Fibroblast of lung (primary cell): ENCODE data around the gene YEATS4. TPM values are rescaled to one million over a fixed set of nuclear protein-coding genes. Genes with fewer than 3 reads are reported as not detected.

Experiments used
- DNase-seq, 2 donors: peaks; one replicate each; pipeline versions ENCODE4 v3.0.0 to v3.0.0-alpha.2; 2010; ENCODE audit warnings: low read depth in 2 of 2
- H2AFZ ChIP-seq: 2 replicates; pipeline ENCODE4 v1.5.1; 2012; ENCODE audit warnings: low read length, control low read depth, inconsistent platforms
- H3K27ac ChIP-seq: 2 replicates; pipeline ENCODE4 v1.5.1; 2011; ENCODE audit warnings: low read length, control low read depth; ENCODE audit not compliant: insufficient read depth
- H3K27me3 ChIP-seq: 2 replicates; pipeline ENCODE4 v1.5.1; 2011; ENCODE audit warnings: mild to moderate bottlenecking, low read length; ENCODE audit not compliant: control insufficient read depth, insufficient read depth
- H3K36me3 ChIP-seq: 2 replicates; pipeline ENCODE4 v1.5.1; 2011; ENCODE audit warnings: low read length; ENCODE audit not compliant: control insufficient read depth, insufficient read depth
- H3K4me1 ChIP-seq: 2 replicates; pipeline ENCODE4 v1.5.1; 2011; ENCODE audit warnings: low read length; ENCODE audit not compliant: control insufficient read depth, insufficient read depth; ENCODE audit errors: extremely low read depth
- H3K4me2 ChIP-seq: 2 replicates; pipeline ENCODE4 v1.5.1; 2011; ENCODE audit warnings: low read length, control low read depth; ENCODE audit not compliant: insufficient read depth; ENCODE audit errors: extremely low read depth
- H3K4me3 ChIP-seq, 4 experiments: fragments of 200-600 bp in 1 of 4; sonication (generic) in 1 of 4; replicated peaks in 1 of 4; 2 replicates each; pipeline ENCODE4 v1.5.1; 2011 to 2016; ENCODE audit warnings: low read length in 4 of 4, low read depth in 3 of 4, mild to moderate bottlenecking in 3 of 4, control low read depth in 2 of 4, inconsistent platforms in 1 of 4, mixed read lengths in 1 of 4; ENCODE audit not compliant: insufficient read depth in 1 of 4; ENCODE audit errors: control extremely low read depth in 1 of 4
- H3K79me2 ChIP-seq: 2 replicates; pipeline ENCODE4 v1.5.1; 2012; ENCODE audit warnings: mild to moderate bottlenecking, low read length, inconsistent platforms; ENCODE audit not compliant: control insufficient read depth, insufficient read depth
- H3K9ac ChIP-seq: 2 replicates; pipeline ENCODE4 v1.5.1; 2011; ENCODE audit warnings: mild to moderate bottlenecking, low read length, control low read depth; ENCODE audit not compliant: insufficient read depth
- H3K9me3 ChIP-seq: 2 replicates; pipeline ENCODE4 v1.5.1; 2012; ENCODE audit warnings: low read depth, low read length; ENCODE audit not compliant: control insufficient read depth, insufficient read depth
- H4K20me1 ChIP-seq: 2 replicates; pipeline ENCODE4 v1.5.1; 2011; ENCODE audit warnings: low read length; ENCODE audit not compliant: control insufficient read depth, insufficient read depth; ENCODE audit errors: extremely low read depth
- CTCF ChIP-seq, 2 donors: IDR thresholded peaks in 1 of 2; conservative IDR thresholded peaks in 1 of 2; 1 replicate in 1 of 2; 2 replicates in 1 of 2; pipeline ENCODE4 v1.5.1; 2011 to 2012; ENCODE audit warnings: low read length in 2 of 2, control low read depth in 1 of 2, inconsistent platforms in 1 of 2, low read depth in 1 of 2, mild to moderate bottlenecking in 1 of 2
- EZH2 ChIP-seq: IDR thresholded peaks from 2 replicates; pipeline ENCODE4 v1.5.1; 2012; ENCODE audit warnings: low read length, control low read depth, mild to moderate bottlenecking; ENCODE audit errors: missing control alignments
- polyA plus RNA-seq, 2 donors: library from polyadenylated mRNA; depleted of rRNA in 1 of 2; stranded (reverse) in 1 of 2; unstranded in 1 of 2; fragments of >200 nt; gene quantifications; 2 replicates each; pipeline ENCODE4 v1.2.1, GENCODE V29; 2011 to 2012; ENCODE audit warnings: missing spikeins in 1 of 2
- total RNA-seq: library from RNA; depleted of rRNA; stranded (reverse); fragments of >200 nt; gene quantifications from 2 replicates; pipeline ENCODE4 v1.2.1, GENCODE V29; 2014

The YEATS4 gene
- total and polyA plus RNA-seq, 2 donors (not counting 1 experiment from before 2014, with no cell fraction given): 14.1 to 16.3 TPM

- H4K20me1 ChIP-seq: no peaks in the 10 kb centered on the region
- no peak overlapping the region for H3K9ac ChIP-seq
- H3K9me3 ChIP-seq: no peaks in the 10 kb centered on the region
- H3K79me2 ChIP-seq: no peaks in the 10 kb centered on the region
- H3K27ac ChIP-seq: peak overlapping the region; percentile 4
- TF ChIP-seq CTCF (conservative IDR thresholded peaks at IDR 0.05 in 1 of 2, IDR thresholded peaks at IDR 0.05 in 1 of 2; ENCODE audit: low read depth in 1 of 2, low read length in 2 of 2) (peak; percentile 87 to 88), EZH2 (no peak)
- H3K4me1 ChIP-seq: peaks cover 2% of the 10 kb centered on the region
- H3K36me3 ChIP-seq: no peaks in the 10 kb centered on the region
- peak overlapping the region; percentile 6 for H3K4me2 ChIP-seq
- no peak overlapping the region for H3K4me3 ChIP-seq
- DNase-seq: peak; percentile 94 to 95
- H2AFZ ChIP-seq: peak overlapping the region; percentile 87
- no peaks in the 10 kb centered on the region for H3K27me3 ChIP-seq
These were observed 56.1 kb downstream of the YEATS4 start for GRCh38 chr12:69415471-69416275.

- no peak overlapping the region for H3K4me2 ChIP-seq
- H4K20me1 ChIP-seq: no peaks in the 10 kb centered on the region
- no peaks in the 10 kb centered on the region for H3K79me2 ChIP-seq
- no peak overlapping the region for H3K9ac ChIP-seq
- no peak overlapping the region for H2AFZ ChIP-seq
- H3K27me3 ChIP-seq: no peaks in the 10 kb centered on the region
- no peaks in the 10 kb centered on the region for H3K9me3 ChIP-seq
- H3K4me1 ChIP-seq: peaks cover 2% of the 10 kb centered on the region
- TF ChIP-seq CTCF (conservative IDR thresholded peaks at IDR 0.05 in 1 of 2, IDR thresholded peaks at IDR 0.05 in 1 of 2; ENCODE audit: low read depth in 1 of 2, low read length in 2 of 2) (no peak), EZH2 (no peak)
- no peak overlapping the region for H3K4me3 ChIP-seq
- no peaks in the 10 kb centered on the region for H3K36me3 ChIP-seq
- no peak for DNase-seq
- no peak overlapping the region for H3K27ac ChIP-seq
These were observed 57.7 kb downstream of the YEATS4 start for GRCh38 chr12:69417231-69417630.

GRCh38 chr12:69417741-69418167 lies 58.2 kb downstream of the YEATS4 start:
- no peak overlapping the region for H3K4me3 ChIP-seq

More at GRCh38 chr12:69417741-69418167, 58.2 kb downstream of the YEATS4 start:
- H3K4me2 ChIP-seq: no peak overlapping the region
- no peaks in the 10 kb centered on the region for H4K20me1 ChIP-seq
- H3K27me3 ChIP-seq: no peaks in the 10 kb centered on the region
- H3K9ac ChIP-seq: no peak overlapping the region
- H3K79me2 ChIP-seq: no peaks in the 10 kb centered on the region
- H3K4me1 ChIP-seq: peaks cover 2% of the 10 kb centered on the region
- no peak for DNase-seq
- TF ChIP-seq CTCF (conservative IDR thresholded peaks at IDR 0.05 in 1 of 2, IDR thresholded peaks at IDR 0.05 in 1 of 2; ENCODE audit: low read depth in 1 of 2, low read length in 2 of 2): no peak
- no peak overlapping the region for H2AFZ ChIP-seq
- H3K36me3 ChIP-seq: no peaks in the 10 kb centered on the region
- no peaks in the 10 kb centered on the region for H3K9me3 ChIP-seq
- no peak overlapping the region for H3K27ac ChIP-seq
